Measurements from ENCODE around the gene DEFB113.

DNA sequence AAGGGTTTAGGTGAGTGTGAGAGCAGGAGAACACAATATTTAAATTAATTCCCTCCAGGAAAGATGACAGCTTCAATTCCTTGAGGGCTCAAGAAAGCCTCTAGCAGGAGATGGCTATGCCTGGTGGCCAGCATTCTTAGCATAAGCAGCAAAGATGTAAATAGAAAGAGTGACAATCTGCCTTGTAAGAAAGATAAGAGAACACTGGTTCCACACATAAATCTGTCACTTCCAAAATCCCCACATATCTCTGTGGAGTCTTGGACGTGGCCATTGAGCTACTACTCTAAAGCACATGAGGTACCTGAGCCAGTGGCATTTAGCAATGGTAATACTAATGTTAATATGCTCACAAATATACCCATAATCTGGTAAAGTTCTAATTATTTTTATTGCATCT, 34.7 kb downstream of the DEFB113 start:
- TF ChIP-seq, protein P1, sequence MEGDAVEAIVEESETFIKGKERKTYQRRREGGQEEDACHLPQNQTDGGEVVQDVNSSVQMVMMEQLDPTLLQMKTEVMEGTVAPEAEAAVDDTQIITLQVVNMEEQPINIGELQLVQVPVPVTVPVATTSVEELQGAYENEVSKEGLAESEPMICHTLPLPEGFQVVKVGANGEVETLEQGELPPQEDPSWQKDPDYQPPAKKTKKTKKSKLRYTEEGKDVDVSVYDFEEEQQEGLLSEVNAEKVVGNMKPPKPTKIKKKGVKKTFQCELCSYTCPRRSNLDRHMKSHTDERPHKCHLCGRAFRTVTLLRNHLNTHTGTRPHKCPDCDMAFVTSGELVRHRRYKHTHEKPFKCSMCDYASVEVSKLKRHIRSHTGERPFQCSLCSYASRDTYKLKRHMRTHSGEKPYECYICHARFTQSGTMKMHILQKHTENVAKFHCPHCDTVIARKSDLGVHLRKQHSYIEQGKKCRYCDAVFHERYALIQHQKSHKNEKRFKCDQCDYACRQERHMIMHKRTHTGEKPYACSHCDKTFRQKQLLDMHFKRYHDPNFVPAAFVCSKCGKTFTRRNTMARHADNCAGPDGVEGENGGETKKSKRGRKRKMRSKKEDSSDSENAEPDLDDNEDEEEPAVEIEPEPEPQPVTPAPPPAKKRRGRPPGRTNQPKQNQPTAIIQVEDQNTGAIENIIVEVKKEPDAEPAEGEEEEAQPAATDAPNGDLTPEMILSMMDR (IDR thresholded peaks at IDR 0.05), result no peak
- TF ChIP-seq POLR2A (IDR thresholded peaks at IDR 0.05), result no peak
